Neural progenitor cell (in vitro differentiated cells): ENCODE results near the gene STX16. TPM values are rescaled to one million over a fixed set of nuclear protein-coding genes. Genes with fewer than 3 reads are reported as not detected.
A peak's percentile ranks its signal among the peaks of the same experiment; 100 is the strongest.
"Not testable (repeated sequence)": the region's sequence is repeated elsewhere in the genome, so short reads cannot be mapped to it uniquely, and the experiment has no call there.

Experiments
- DNase-seq: peaks from one replicate; pipeline ENCODE4 v3.0.0-alpha.2; 2016; ENCODE audit warnings: low spot score
- H2AFZ ChIP-seq: fragments of 200-600 bp; sonication (generic); replicated peaks from 2 replicates; pipeline ENCODE4 v1.6.1; 2016; ENCODE audit warnings: antibody characterized with exemption
- H3F3A ChIP-seq: fragments of 200-600 bp; sonication (generic); 2 replicates; pipeline ENCODE4 v1.6.1; 2016; ENCODE audit warnings: antibody characterized with exemption, low read depth
- H3K27ac ChIP-seq: fragments of 200-600 bp; sonication (generic); 2 replicates; pipeline ENCODE4 v1.5.1; 2016; ENCODE audit warnings: mild to moderate bottlenecking
- H3K27me3 ChIP-seq: fragments of 200-600 bp; sonication (generic); 2 replicates; pipeline ENCODE4 v1.6.1; 2016; ENCODE audit warnings: mild to moderate bottlenecking, moderate library complexity
- H3K36me3 ChIP-seq: fragments of 200-600 bp; sonication (generic); 2 replicates; pipeline ENCODE4 v1.5.1; 2016
- H3K4me1 ChIP-seq: fragments of 200-600 bp; sonication (generic); 2 replicates; pipeline ENCODE4 v1.6.1; 2016; ENCODE audit warnings: mixed run types
- H3K4me2 ChIP-seq: fragments of 200-600 bp; sonication (generic); 2 replicates; pipeline ENCODE4 v1.6.1; 2016
- H3K4me3 ChIP-seq: fragments of 200-600 bp; sonication (generic); 2 replicates; pipeline ENCODE4 v1.5.1; 2016
- H3K79me2 ChIP-seq: fragments of 200-600 bp; sonication (generic); 2 replicates; pipeline ENCODE4 v1.6.1; 2016; ENCODE audit warnings: low read depth
- H3K9ac ChIP-seq: fragments of 200-600 bp; sonication (generic); 2 replicates; pipeline ENCODE4 v1.6.1; 2016
- H3K9me3 ChIP-seq: fragments of 200-600 bp; sonication (generic); 2 replicates; pipeline ENCODE4 v1.5.1; 2016; ENCODE audit warnings: low read depth
- H4K20me1 ChIP-seq: fragments of 200-600 bp; sonication (generic); 2 replicates; pipeline ENCODE4 v1.6.1; 2016; ENCODE audit warnings: low read depth
- H3K27ac Mint-ChIP-seq: 3 replicates; pipeline ENCODE4 v1.8.0; 2021; ENCODE audit warnings: mixed read lengths
- H3K27me3 Mint-ChIP-seq: 2 replicates; pipeline ENCODE4 v1.8.0; 2022; ENCODE audit warnings: low read depth, mild to moderate bottlenecking, inconsistent platforms, moderate library complexity, mixed read lengths; ENCODE audit not compliant: insufficient read depth
- H3K36me3 Mint-ChIP-seq: 3 replicates; pipeline ENCODE4 v1.8.0; 2021; ENCODE audit warnings: mixed read lengths
- H3K4me1 Mint-ChIP-seq: 3 replicates; pipeline ENCODE4 v1.8.0; 2021; ENCODE audit warnings: mixed read lengths
- H3K4me3 Mint-ChIP-seq: 3 replicates; pipeline ENCODE4 v1.8.0; 2021; ENCODE audit warnings: mild to moderate bottlenecking, moderate library complexity, mixed read lengths
- H3K9me3 Mint-ChIP-seq: 3 replicates; pipeline ENCODE4 v1.8.0; 2020; ENCODE audit warnings: mixed read lengths
- CTCF ChIP-seq: fragments of 200-600 bp; sonication (generic); IDR thresholded peaks from 2 replicates; pipeline ENCODE4 v1.5.1; 2017; ENCODE audit warnings: antibody characterized with exemption, mild to moderate bottlenecking
- EZH2 ChIP-seq: fragments of 200-600 bp; sonication (generic); IDR thresholded peaks from 2 replicates; pipeline ENCODE4 v1.6.1; 2017; ENCODE audit warnings: antibody characterized with exemption, mild to moderate bottlenecking, moderate library complexity
- EZH2phosphoT487 ChIP-seq: fragments of 200-600 bp; sonication (generic); IDR thresholded peaks from 2 replicates; pipeline ENCODE4 v1.6.1; 2017; ENCODE audit warnings: antibody characterized with exemption
- total RNA-seq: library from RNA; depleted of rRNA; stranded (reverse); fragments of >200 nt; gene quantifications from 2 replicates; pipeline ENCODE4 v1.2.3, GENCODE V29; 2015; ENCODE audit warnings: low replicate concordance

Gene STX16
- total RNA-seq, 1 donor from 2014 or later, result 46.6 TPM

- Mint-ChIP-seq H3K4me3 (no peak overlapping the region), H3K4me1 (peaks cover 13% of the 10 kb centered on the region), H3K9me3 (no peaks in the 10 kb centered on the region), H3K27me3 (peaks cover 9% of the 10 kb centered on the region), H3K36me3 (no peaks in the 10 kb centered on the region), H3K27ac (no peak overlapping the region)
- Histone ChIP-seq H4K20me1 (no peaks in the 10 kb centered on the region), H3K27ac (no peak overlapping the region), H3K4me1 (no peaks in the 10 kb centered on the region), H3K36me3 (no peaks in the 10 kb centered on the region), H3K9me3 (no peaks in the 10 kb centered on the region), H3F3A (no peaks in the 10 kb centered on the region), H2AFZ (no peak overlapping the region), H3K4me2 (no peak overlapping the region), H3K9ac (no peak overlapping the region), H3K79me2 (no peaks in the 10 kb centered on the region), H3K4me3 (no peak overlapping the region), H3K27me3 (no peaks in the 10 kb centered on the region)
- no peak for TF ChIP-seq EZH2
- no peak for TF ChIP-seq EZH2phosphoT487
- no peak for TF ChIP-seq CTCF
- DNase-seq, result no peak
These were observed 71.1 kb downstream of the STX16 start for GRCh38 chr20:58721951-58722778.

GRCh38 chr20:58722877-58723627 is 72.0 kb downstream of the STX16 start:
- H3K4me3 ChIP-seq, result no peak overlapping the region
- no peak overlapping the region for H3K4me2 ChIP-seq
- DNase-seq, result no peak
- no peaks in the 10 kb centered on the region for H3K36me3 ChIP-seq
- Mint-ChIP-seq H3K9me3 (peaks cover 6% of the 10 kb centered on the region), H3K27me3 (peaks cover 9% of the 10 kb centered on the region), H3K4me1 (peaks cover 11% of the 10 kb centered on the region), H3K4me3 (no peak overlapping the region), H3K36me3 (no peaks in the 10 kb centered on the region), H3K27ac (peak overlapping the region; percentile 76)
- no peaks in the 10 kb centered on the region for H3F3A ChIP-seq
- no peaks in the 10 kb centered on the region for H3K27me3 ChIP-seq
- no peaks in the 10 kb centered on the region for H3K9me3 ChIP-seq
- H3K9ac ChIP-seq, result no peak overlapping the region
- no peak overlapping the region for H2AFZ ChIP-seq
- H3K79me2 ChIP-seq, result no peaks in the 10 kb centered on the region
- no peak overlapping the region for H3K27ac ChIP-seq
- TF ChIP-seq EZH2, result no peak
- no peaks in the 10 kb centered on the region for H3K4me1 ChIP-seq
- no peaks in the 10 kb centered on the region for H4K20me1 ChIP-seq

- no peaks in the 10 kb centered on the region for H3K36me3 ChIP-seq
- no peak for TF ChIP-seq EZH2phosphoT487
- no peak for TF ChIP-seq EZH2
- TF ChIP-seq CTCF, result no peak
- no peaks in the 10 kb centered on the region for H3K4me1 ChIP-seq
- H3K9me3 Mint-ChIP-seq, result peaks cover 6% of the 10 kb centered on the region
- H3K9me3 ChIP-seq, result no peaks in the 10 kb centered on the region
- DNase-seq, result no peak
- peaks cover 9% of the 10 kb centered on the region for H3K27me3 Mint-ChIP-seq
- H4K20me1 ChIP-seq, result no peaks in the 10 kb centered on the region
- H3K4me3 ChIP-seq, result no peak overlapping the region
- H3K36me3 Mint-ChIP-seq, result no peaks in the 10 kb centered on the region
- H3K9ac ChIP-seq, result no peak overlapping the region
- H3K27me3 ChIP-seq, result no peaks in the 10 kb centered on the region
- H3K4me2 ChIP-seq, result no peak overlapping the region
- no peak overlapping the region for H3K27ac Mint-ChIP-seq
- no peak overlapping the region for H3K4me3 Mint-ChIP-seq
- H2AFZ ChIP-seq, result no peak overlapping the region
- no peaks in the 10 kb centered on the region for H3F3A ChIP-seq
- H3K4me1 Mint-ChIP-seq, result peaks cover 11% of the 10 kb centered on the region
- H3K27ac ChIP-seq, result no peak overlapping the region
- H3K79me2 ChIP-seq, result no peaks in the 10 kb centered on the region
These were observed 72.5 kb downstream of the STX16 start for GRCh38 chr20:58723628-58723984.

- not testable (repeated sequence) for H3K9me3 ChIP-seq, H3K4me3 ChIP-seq, H3K79me2 ChIP-seq, H3K36me3 ChIP-seq, H4K20me1 ChIP-seq, DNase-seq, H3K27me3 ChIP-seq, H3K4me1 ChIP-seq, H3K27me3 Mint-ChIP-seq, H3K4me1 Mint-ChIP-seq, H3K9ac ChIP-seq, H3K36me3 Mint-ChIP-seq, H3K27ac ChIP-seq, H3F3A ChIP-seq, H3K4me3 Mint-ChIP-seq, H3K9me3 Mint-ChIP-seq, H2AFZ ChIP-seq, H3K4me2 ChIP-seq, H3K27ac Mint-ChIP-seq
These were observed 75.1 kb downstream of the STX16 start for GRCh38 chr20:58726156-58726555.

Other genes with a start within 250 kb of the STX16 start
- gene APCDD1L, start 135.9 kb upstream of the STX16 start, total RNA-seq, result not detected in 2 replicates
- 10.9 and 29.4 TPM in 2 replicates for gene NPEPL1, start 41.5 kb downstream of the STX16 start, total RNA-seq
- 5.8 and 6.4 TPM in 2 replicates for gene GNAS-AS1, start 199.6 kb downstream of the STX16 start, total RNA-seq
- gene GNAS, start 201.4 kb downstream of the STX16 start, total RNA-seq, result 794 and 973 TPM in 2 replicates